Measurements from ENCODE around the gene PRAC2. TPM values are rescaled to one million over a fixed set of nuclear protein-coding genes. Genes with fewer than 3 reads are reported as not detected.

PRAC2 gene
- total and polyA plus RNA-seq, 2 of the 8 experiments (the other 6 are each of a cell fraction or from before 2014, with no cell fraction given), result not detected

GRCh38 chr17:48693178-48693577 lies 29.8 kb upstream of the PRAC2 start:
- H3K4ac ChIP-seq (replicated peaks; ENCODE audit: insufficient read length, low read depth, low read length), result no peak overlapping the region
- no peak overlapping the region for H3K14ac ChIP-seq (ENCODE audit: insufficient read length)
- FAIRE-seq (no peak), DNase-seq (ENCODE audit: low read depth in 1 of 2, low spot score in 2 of 2) (no peak)
- no peak overlapping the region for H4K91ac ChIP-seq (replicated peaks; ENCODE audit: insufficient read length, low read length)
- ChIA-PET POLR2A (ENCODE audit: partially characterized antibody) (no interaction called here), CTCF (ENCODE audit: partially characterized antibody) (interaction anchor here (0.7 to 1.6 kb wide), 3 partner anchors 15 to 191 kb away, joined by 3 to 5 read pairs (median 4); no protein-coding TSS in a partner anchor)
- no peak overlapping the region for H3K9ac ChIP-seq (replicated peaks in 1 of 4; ENCODE audit: extremely low read depth in 1 of 4, low read depth in 3 of 4, low read length in 3 of 4)
- no peak overlapping the region for H2BK5ac ChIP-seq (ENCODE audit: low read depth, low read length)
- H2BK12ac ChIP-seq (ENCODE audit: low read depth, low read length), result no peak overlapping the region
- 80% methylated on average over 1 of the region's 1 CpG; no CpG with 5 or more reads in 1 of the 2 experiments for WGBS, 2 experiments (ENCODE audit: extremely low coverage in 1 of 2, insufficient coverage in 1 of 2, insufficient read length in 1 of 2, insufficient replicate concordance in 2 of 2, low coverage in 1 of 2, low lambda C conversion rate in 2 of 2, missing lambda C conversion rate in 1 of 2)
- H3K18ac ChIP-seq (ENCODE audit: extremely low read depth, low read length), result no peak overlapping the region
- no peak overlapping the region for H4K8ac ChIP-seq (ENCODE audit: extremely low read depth, insufficient read depth, low read length)
- H3K36me3 ChIP-seq (ENCODE audit: control insufficient read depth in 2 of 4, insufficient read depth in 4 of 4, low read length in 3 of 4), result no peaks in the 10 kb centered on the region
- H3K79me2 ChIP-seq (ENCODE audit: control insufficient read depth in 1 of 2, insufficient read depth in 2 of 2, low read length in 2 of 2), result no peaks in the 10 kb centered on the region
- no peak overlapping the region for H2AK5ac ChIP-seq (ENCODE audit: low read depth, low read length)
- H3K4me3 ChIP-seq (ENCODE audit: extremely low read depth in 1 of 4, insufficient read depth in 2 of 4, low read depth in 3 of 4, low read length in 4 of 4), result no peak overlapping the region
- H4K5ac ChIP-seq (ENCODE audit: insufficient read length, low read depth, low read length), result no peak overlapping the region
- H2BK120ac ChIP-seq (replicated peaks; ENCODE audit: low read depth, low read length), result no peak overlapping the region
- no peak overlapping the region for H3K23ac ChIP-seq (ENCODE audit: insufficient read length)
- H3K27ac ChIP-seq (ENCODE audit: low read depth, low read length), result no peak overlapping the region
- H3K56ac ChIP-seq (replicated peaks; ENCODE audit: insufficient read length, low read depth, low read length), result no peak overlapping the region
- no peak overlapping the region for H2AFZ ChIP-seq (ENCODE audit: low read length)
- H3K4me2 ChIP-seq (ENCODE audit: insufficient read depth in 1 of 2, low read depth in 2 of 2, low read length in 2 of 2), result no peak overlapping the region
- no peaks in the 10 kb centered on the region for H3K23me2 ChIP-seq (ENCODE audit: low read depth, low read length)
- no peaks in the 10 kb centered on the region for H3K79me1 ChIP-seq (ENCODE audit: low read depth, low read length)
- H4K20me1 ChIP-seq (replicated peaks in 1 of 2; ENCODE audit: control insufficient read depth in 1 of 2, insufficient read depth in 2 of 2, low read length in 2 of 2), result no peaks in the 10 kb centered on the region
- H3K9me3 ChIP-seq (ENCODE audit: insufficient read depth in 2 of 2, low read depth in 1 of 2, low read length in 1 of 2), result no peaks in the 10 kb centered on the region
- no peaks in the 10 kb centered on the region; a peak in 1 of 7 replicates for H3K27me3 ChIP-seq (replicated peaks in 1 of 4; ENCODE audit: control insufficient read depth in 3 of 4, extremely low read depth in 1 of 4, insufficient read depth in 3 of 4, low read length in 3 of 4)
- H3K4me1 ChIP-seq (replicated peaks in 1 of 4; ENCODE audit: control insufficient read depth in 3 of 4, insufficient read depth in 4 of 4, low read length in 3 of 4), result no peaks in the 10 kb centered on the region
- H2BK15ac ChIP-seq (ENCODE audit: low read length), result no peak overlapping the region
- H2BK20ac ChIP-seq (ENCODE audit: low read length), result no peak overlapping the region
- TF ChIP-seq RFX5 (IDR thresholded peaks at IDR 0.05; ENCODE audit: borderline replicate concordance, low read depth, low read length) (no peak), KDM4A (IDR thresholded peaks at IDR 0.05; ENCODE audit: low read depth, low read length, severe bottlenecking) (no peak), EP300 (IDR thresholded peaks at IDR 0.05; ENCODE audit: borderline replicate concordance in 1 of 2, low read depth in 2 of 2, low read length in 2 of 2) (no peak), SP2 (IDR thresholded peaks at IDR 0.05; ENCODE audit: low read length) (no peak), CBX5 (IDR thresholded peaks at IDR 0.05; ENCODE audit: low read depth, low read length) (no peak), HDAC2 (IDR thresholded peaks at IDR 0.05; ENCODE audit: borderline replicate concordance in 1 of 2, low read depth in 2 of 2, low read length in 2 of 2) (no peak), SAP30 (IDR thresholded peaks at IDR 0.05; ENCODE audit: insufficient read depth, insufficient replicate concordance, low read length) (no peak), YY1 (IDR thresholded peaks at IDR 0.05; ENCODE audit: low read depth, low read length) (no peak), CHD1 (IDR thresholded peaks at IDR 0.05; ENCODE audit: low read depth, low read length) (no peak), ASH2L (IDR thresholded peaks at IDR 0.05; ENCODE audit: low read length) (no peak), HDAC6 (IDR thresholded peaks at IDR 0.05; ENCODE audit: low read depth, low read length) (no peak)
- TF ChIP-seq, protein P1, sequence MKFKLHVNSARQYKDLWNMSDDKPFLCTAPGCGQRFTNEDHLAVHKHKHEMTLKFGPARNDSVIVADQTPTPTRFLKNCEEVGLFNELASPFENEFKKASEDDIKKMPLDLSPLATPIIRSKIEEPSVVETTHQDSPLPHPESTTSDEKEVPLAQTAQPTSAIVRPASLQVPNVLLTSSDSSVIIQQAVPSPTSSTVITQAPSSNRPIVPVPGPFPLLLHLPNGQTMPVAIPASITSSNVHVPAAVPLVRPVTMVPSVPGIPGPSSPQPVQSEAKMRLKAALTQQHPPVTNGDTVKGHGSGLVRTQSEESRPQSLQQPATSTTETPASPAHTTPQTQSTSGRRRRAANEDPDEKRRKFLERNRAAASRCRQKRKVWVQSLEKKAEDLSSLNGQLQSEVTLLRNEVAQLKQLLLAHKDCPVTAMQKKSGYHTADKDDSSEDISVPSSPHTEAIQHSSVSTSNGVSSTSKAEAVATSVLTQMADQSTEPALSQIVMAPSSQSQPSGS (IDR thresholded peaks at IDR 0.05; ENCODE audit: low read length), result no peak

All from H1 (cell line).